Measurements from ENCODE around the gene TMEM174. TPM values are rescaled to one million over a fixed set of nuclear protein-coding genes. Genes with fewer than 3 reads are reported as not detected.

TMEM174 gene
- total and polyA plus RNA-seq, 2 donors from 2014 or later = 1.1 to 59.0 TPM

DNA sequence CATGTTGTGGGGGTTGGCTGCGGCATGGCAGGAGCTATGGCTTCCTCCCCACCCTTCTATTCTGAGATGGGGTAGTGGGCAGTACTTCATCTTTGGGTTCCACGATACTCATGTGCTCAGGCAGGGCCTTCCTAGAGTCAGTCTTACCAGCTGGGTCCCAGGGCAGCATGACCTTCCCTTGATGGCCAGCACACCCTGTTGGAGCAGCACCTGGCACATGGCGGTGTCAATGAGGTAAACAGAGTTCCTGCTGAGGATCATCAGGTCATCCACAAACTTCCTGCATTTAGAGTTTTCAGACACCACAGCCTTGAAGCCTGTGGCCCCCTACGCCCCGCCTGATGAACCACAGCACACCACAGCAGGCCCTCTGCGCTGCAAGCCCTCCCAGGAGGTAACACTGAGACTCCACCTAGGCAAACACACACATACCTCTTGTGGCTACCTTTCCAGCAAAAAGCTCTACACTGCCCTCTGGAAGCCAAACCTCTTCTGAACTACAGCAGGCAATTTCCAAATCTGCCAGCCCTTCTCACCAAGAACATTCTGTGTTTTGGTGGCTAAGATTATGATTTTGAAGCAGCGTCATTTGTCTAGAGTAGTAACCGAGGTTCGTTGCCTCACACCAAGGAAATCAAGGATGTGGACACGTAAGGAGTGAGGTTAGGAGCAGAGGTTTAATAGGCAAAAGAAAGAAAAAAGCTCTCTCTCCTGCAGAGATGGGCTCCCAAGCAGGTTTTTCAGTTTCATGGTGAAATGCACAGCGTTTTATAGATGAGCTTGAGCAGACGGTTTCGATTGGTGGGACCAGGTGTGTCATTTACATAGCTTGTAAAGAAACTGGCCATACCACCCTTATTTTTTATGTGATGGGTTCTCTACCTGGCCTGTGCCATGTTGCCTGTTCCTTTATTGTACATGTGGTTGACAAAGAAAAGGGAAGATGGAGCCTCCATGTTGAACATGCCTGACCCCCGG is 20.3 kb upstream of the TMEM174 start:
- Histone ChIP-seq H3K27ac (ENCODE audit: low read depth in 2 of 2, low read length in 2 of 2) (peak overlapping the region in 1 of 2 donors; percentile 32), H3K36me3 (ENCODE audit: control insufficient read depth in 2 of 3, insufficient read depth in 3 of 3, low read length in 3 of 3) (no peaks in the 10 kb centered on the region), H3K9me3 (ENCODE audit: control insufficient read depth in 2 of 3, insufficient read depth in 1 of 3, low read length in 3 of 3) (no peaks in the 10 kb centered on the region), H3K9ac (ENCODE audit: low read length in 3 of 3) (no peak overlapping the region), H3K4me3 (ENCODE audit: low read length in 3 of 3) (no peak overlapping the region), H3K27me3 (ENCODE audit: control insufficient read depth, insufficient read depth, low read length) (no peaks in the 10 kb centered on the region), H3K4me1 (ENCODE audit: control insufficient read depth in 2 of 3, insufficient read depth in 2 of 3, low read depth in 1 of 3, low read length in 3 of 3) (peaks cover 0 to 36% (median 31%) of the 10 kb centered on the region in 3 donors)
- intact Hi-C loops (cut with DNase I) = no loop called here
- no peak for FAIRE-seq
- DNase-seq = no peak
- TF ChIP-seq, protein P1, sequence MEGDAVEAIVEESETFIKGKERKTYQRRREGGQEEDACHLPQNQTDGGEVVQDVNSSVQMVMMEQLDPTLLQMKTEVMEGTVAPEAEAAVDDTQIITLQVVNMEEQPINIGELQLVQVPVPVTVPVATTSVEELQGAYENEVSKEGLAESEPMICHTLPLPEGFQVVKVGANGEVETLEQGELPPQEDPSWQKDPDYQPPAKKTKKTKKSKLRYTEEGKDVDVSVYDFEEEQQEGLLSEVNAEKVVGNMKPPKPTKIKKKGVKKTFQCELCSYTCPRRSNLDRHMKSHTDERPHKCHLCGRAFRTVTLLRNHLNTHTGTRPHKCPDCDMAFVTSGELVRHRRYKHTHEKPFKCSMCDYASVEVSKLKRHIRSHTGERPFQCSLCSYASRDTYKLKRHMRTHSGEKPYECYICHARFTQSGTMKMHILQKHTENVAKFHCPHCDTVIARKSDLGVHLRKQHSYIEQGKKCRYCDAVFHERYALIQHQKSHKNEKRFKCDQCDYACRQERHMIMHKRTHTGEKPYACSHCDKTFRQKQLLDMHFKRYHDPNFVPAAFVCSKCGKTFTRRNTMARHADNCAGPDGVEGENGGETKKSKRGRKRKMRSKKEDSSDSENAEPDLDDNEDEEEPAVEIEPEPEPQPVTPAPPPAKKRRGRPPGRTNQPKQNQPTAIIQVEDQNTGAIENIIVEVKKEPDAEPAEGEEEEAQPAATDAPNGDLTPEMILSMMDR (IDR thresholded peaks at IDR 0.05; ENCODE audit: borderline replicate concordance, extremely low read depth, insufficient read depth) = no peak

DNA sequence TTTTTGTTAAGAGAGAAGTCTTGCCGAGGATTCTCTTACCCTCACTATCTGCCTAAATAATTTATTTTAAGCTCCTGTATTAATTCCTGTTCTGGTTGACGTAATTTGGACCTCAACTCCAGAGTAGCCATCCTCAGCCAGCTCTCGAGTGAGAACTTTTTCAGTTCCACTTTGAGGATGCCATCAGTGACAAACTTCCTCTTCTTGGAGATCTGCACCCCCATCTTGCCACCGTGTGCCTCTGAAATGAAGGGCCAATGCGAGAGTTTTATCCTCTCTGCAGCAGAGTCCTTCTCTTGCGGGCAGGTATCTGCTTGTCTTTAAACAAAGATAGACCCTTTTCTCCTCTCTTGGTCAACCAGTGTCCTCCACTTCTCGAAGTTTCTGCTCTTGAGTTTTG is 19.5 kb upstream of the TMEM174 start:
- TF ChIP-seq, protein P1 (IDR thresholded peaks at IDR 0.05; ENCODE audit: borderline replicate concordance, extremely low read depth, insufficient read depth) = no peak
- DNase-seq (no peak), FAIRE-seq (no peak)
- intact Hi-C loops (cut with DNase I) = no loop called here
- Histone ChIP-seq H3K36me3 (ENCODE audit: control insufficient read depth in 2 of 3, insufficient read depth in 3 of 3, low read length in 3 of 3) (no peaks in the 10 kb centered on the region), H3K4me3 (ENCODE audit: low read length in 3 of 3) (no peak overlapping the region), H3K27me3 (ENCODE audit: control insufficient read depth, insufficient read depth, low read length) (no peaks in the 10 kb centered on the region), H3K9ac (ENCODE audit: low read length in 3 of 3) (no peak overlapping the region), H3K27ac (ENCODE audit: low read depth in 2 of 2, low read length in 2 of 2) (peak overlapping the region in 1 of 2 donors; percentile 39), H3K9me3 (ENCODE audit: control insufficient read depth in 2 of 3, insufficient read depth in 1 of 3, low read length in 3 of 3) (no peaks in the 10 kb centered on the region), H3K4me1 (ENCODE audit: control insufficient read depth in 2 of 3, insufficient read depth in 2 of 3, low read depth in 1 of 3, low read length in 3 of 3) (peaks cover 0 to 40% (median 33%) of the 10 kb centered on the region in 3 donors)

DNA sequence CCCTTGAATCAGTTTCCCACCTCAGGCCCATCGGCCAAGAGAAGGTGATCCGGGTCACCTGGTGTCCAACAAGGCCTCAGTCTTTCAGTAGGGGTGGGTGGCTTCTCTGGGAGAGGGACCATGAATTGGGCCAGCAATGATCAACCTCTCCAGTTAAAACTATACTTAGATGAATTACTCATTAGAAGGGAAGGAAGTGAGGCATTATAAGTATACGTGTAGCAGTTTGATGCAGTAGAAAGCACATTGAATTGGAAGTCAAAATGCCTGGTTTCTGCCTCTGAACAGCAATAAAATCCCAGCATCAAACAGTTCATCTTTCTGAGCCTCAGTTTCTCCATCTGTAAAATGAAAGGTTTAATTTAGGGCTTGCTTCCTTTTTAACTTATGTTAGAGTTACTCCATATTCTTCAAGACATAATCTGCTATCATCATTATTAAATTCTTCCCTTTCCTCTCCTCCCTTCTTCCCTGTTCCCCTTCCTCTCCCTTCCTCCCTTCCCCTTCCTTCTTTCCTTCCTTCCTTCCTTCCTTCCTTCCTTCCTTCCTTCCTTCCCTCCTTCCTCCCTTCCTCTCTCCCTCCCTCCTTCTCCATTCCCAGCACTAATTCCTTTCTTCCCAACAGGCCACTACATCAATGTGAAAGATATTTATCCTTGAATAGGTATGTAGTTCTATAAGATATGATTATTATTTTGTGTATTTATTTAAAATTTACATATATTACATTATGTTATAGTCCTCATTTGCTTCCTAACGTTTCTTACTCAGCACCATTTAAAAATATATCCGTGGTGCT is 18.6 kb upstream of the TMEM174 start:
- TF ChIP-seq, protein P1 (IDR thresholded peaks at IDR 0.05; ENCODE audit: borderline replicate concordance, extremely low read depth, insufficient read depth) = no peak
- intact Hi-C loops (cut with DNase I) = no loop called here
- FAIRE-seq = no peak
- peak in 1 of 5 donors; percentile 45 for DNase-seq
- Histone ChIP-seq H3K9ac (ENCODE audit: low read length in 3 of 3) (no peak overlapping the region), H3K27me3 (ENCODE audit: control insufficient read depth, insufficient read depth, low read length) (no peaks in the 10 kb centered on the region), H3K27ac (ENCODE audit: low read depth in 2 of 2, low read length in 2 of 2) (peak overlapping the region; percentile 26 to 57), H3K9me3 (ENCODE audit: control insufficient read depth in 2 of 3, insufficient read depth in 1 of 3, low read length in 3 of 3) (no peaks in the 10 kb centered on the region), H3K4me1 (ENCODE audit: control insufficient read depth in 2 of 3, insufficient read depth in 2 of 3, low read depth in 1 of 3, low read length in 3 of 3) (peaks cover 0 to 48% (median 38%) of the 10 kb centered on the region in 3 donors), H3K36me3 (ENCODE audit: control insufficient read depth in 2 of 3, insufficient read depth in 3 of 3, low read length in 3 of 3) (no peaks in the 10 kb centered on the region), H3K4me3 (ENCODE audit: low read length in 3 of 3) (no peak overlapping the region)

All from kidney (tissue), 14 donors.